ENCODE results near the gene ZFAND4. TPM values are rescaled to one million over a fixed set of nuclear protein-coding genes. Genes with fewer than 3 reads are reported as not detected.

ZFAND4 gene
- total RNA-seq, 4 donors from 2014 or later, result 15.3 to 26.6 (median 17.7) TPM

- Histone ChIP-seq H3K4me1 (no peaks in the 10 kb centered on the region), H3K9me3 (no peaks in the 10 kb centered on the region), H3K36me3 (no peaks in the 10 kb centered on the region), H3K27me3 (no peaks in the 10 kb centered on the region), H3K4me3 (no peak overlapping the region), H3K27ac (no peak overlapping the region)
- no peak for DNase-seq (ENCODE audit: low spot score in 2 of 2)
- WGBS, result 88% methylated on average over 3 of the region's 3 CpGs
- TF ChIP-seq POLR2AphosphoS5 (IDR thresholded peaks at IDR 0.05) (no peak), POLR2A (IDR thresholded peaks at IDR 0.05) (no peak), CTCF (IDR thresholded peaks at IDR 0.05) (no peak), EP300 (IDR thresholded peaks at IDR 0.05) (no peak)
Observed at GRCh38 chr10:45566415-45566814, 106.2 kb downstream of the ZFAND4 start.

Other genes with a start within 250 kb of the ZFAND4 start
- 10 to 100 TPM; 25.2 to 55.5 (median 31.9) TPM for gene WASHC2C, start 54.5 kb upstream of the ZFAND4 start, total RNA-seq
- gene AGAP4, start 174.7 kb upstream of the ZFAND4 start, total RNA-seq, result 10 to 100 TPM in 2 of 4 donors, 1 to 10 TPM in 2; 5.6 to 44.7 (median 13.3) TPM

Measured in suprapubic skin (tissue), 4 donors.